Measurements from ENCODE around the gene GPR50. TPM values are rescaled to one million over a fixed set of nuclear protein-coding genes. Genes with fewer than 3 reads are reported as not detected.

GPR50 gene
- total and polyA plus RNA-seq, 2 of the 13 experiments (the other 11 are each of a cell fraction or from before 2014, with no cell fraction given) = not detected

GRCh38 chrX:151153086-151153485 is 23.3 kb upstream of the GPR50 start (continued):
- TF ChIP-seq ZNF18 (CRISPR knock-in tag; IDR thresholded peaks at IDR 0.05; ENCODE audit: insufficient replicate concordance) (no peak), ZNF646 (CRISPR knock-in tag; IDR thresholded peaks at IDR 0.05) (no peak), DR1 (CRISPR knock-in tag; IDR thresholded peaks at IDR 0.05) (no peak), ZNF281 (CRISPR knock-in tag; IDR thresholded peaks at IDR 0.05; ENCODE audit: borderline replicate concordance) (no peak), KIAA2018 (CRISPR knock-in tag; IDR thresholded peaks at IDR 0.05; ENCODE audit: borderline replicate concordance) (no peak)
